ENCODE measurements around the gene RGS3.

- TF ChIP-seq RELA (CRISPR knock-in tag; IDR thresholded peaks at IDR 0.05; ENCODE audit: borderline replicate concordance) = no peak
- no peak for TF ChIP-seq JUN (CRISPR knock-in tag; IDR thresholded peaks at IDR 0.05)
- TF ChIP-seq TEAD1 (CRISPR knock-in tag; IDR thresholded peaks at IDR 0.05) = no peak
- no peak for TF ChIP-seq ELF4 (CRISPR knock-in tag; IDR thresholded peaks at IDR 0.05; ENCODE audit: low read depth)
- no peak for TF ChIP-seq CTCF (IDR thresholded peaks at IDR 0.05)
Measured at GRCh38 chr9:113635586-113635985, 172.1 kb downstream of the RGS3 start.
